SK-N-SH treated with all-trans-retinoic acid at 6 μM for 48 hours (cell line): ENCODE data around the gene SRD5A3.

Experiments
- BACH2 ChIP-seq: fragments of 250-450 bp; sonication (Bioruptor Pico); IDR thresholded peaks from 2 replicates; pipeline ENCODE4 v1.9.0; 2021; ENCODE audit warnings: mild to moderate bottlenecking, borderline replicate concordance
- CREB5 ChIP-seq: fragments of 250-450 bp; sonication (Bioruptor Pico); IDR thresholded peaks from 2 replicates; pipeline ENCODE4 v1.5.1; 2020; ENCODE audit warnings: low read depth, mild to moderate bottlenecking, moderate library complexity
- PATZ1 ChIP-seq: fragments of 250-450 bp; sonication (Bioruptor Pico); IDR thresholded peaks from 2 replicates; pipeline ENCODE4 v1.8.0; 2020; ENCODE audit warnings: mild to moderate bottlenecking, moderate library complexity, borderline replicate concordance

DNA sequence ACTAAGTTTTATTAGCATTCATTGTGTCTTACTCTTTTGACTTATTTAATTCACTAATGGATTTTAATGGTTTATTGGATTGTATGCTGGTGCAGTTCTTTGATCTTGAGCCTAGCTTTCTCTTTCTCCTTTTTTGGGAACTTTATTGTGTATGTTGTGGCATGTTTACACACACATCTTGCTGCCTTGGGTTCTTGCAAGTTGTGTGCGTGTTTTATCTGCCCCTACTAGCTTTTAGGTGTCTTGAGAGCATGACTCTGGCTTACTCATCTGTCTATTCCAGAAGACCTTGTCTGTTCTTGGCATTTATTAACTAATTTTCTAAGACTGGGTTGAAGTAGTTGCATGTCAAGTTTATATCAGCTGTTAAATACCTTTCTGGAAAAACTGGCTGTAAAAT lies 52.4 kb downstream of the SRD5A3 start:
- TF ChIP-seq CREB5 (CRISPR knock-in tag) (no peak), BACH2 (CRISPR knock-in tag) (no peak), PATZ1 (no peak)
